Measurements from ENCODE around the gene MKI67. TPM values are rescaled to one million over a fixed set of nuclear protein-coding genes. Genes with fewer than 3 reads are reported as not detected.

Gene MKI67
- 16.8 and 23.2 TPM in 2 replicates for total RNA-seq

GRCh38 chr10:128125944-128126764 is at the start of gene MKI67:
MKI67 (minus strand) TSS chr10:128126423; CDS start chr10:128125667, 756 bp downstream.

Other genes starting within 250 kb of the MKI67 start
- gene CLRN3, start 233.5 kb downstream of the MKI67 start, total RNA-seq: 0.38 TPM in 1 of 2 replicates, not detected in the other
- gene PTPRE, start 219.3 kb downstream of the MKI67 start, total RNA-seq: 28.8 and 265 TPM in 2 replicates

All from bladder microvascular endothelial cell (primary cell).